ENCODE results near the gene ARAP2. TPM values are rescaled to one million over a fixed set of nuclear protein-coding genes. Genes with fewer than 3 reads are reported as not detected.

ARAP2 gene
- total and polyA plus RNA-seq, 2 experiments from 2014 or later: 0.92 to 4.8 TPM

DNA sequence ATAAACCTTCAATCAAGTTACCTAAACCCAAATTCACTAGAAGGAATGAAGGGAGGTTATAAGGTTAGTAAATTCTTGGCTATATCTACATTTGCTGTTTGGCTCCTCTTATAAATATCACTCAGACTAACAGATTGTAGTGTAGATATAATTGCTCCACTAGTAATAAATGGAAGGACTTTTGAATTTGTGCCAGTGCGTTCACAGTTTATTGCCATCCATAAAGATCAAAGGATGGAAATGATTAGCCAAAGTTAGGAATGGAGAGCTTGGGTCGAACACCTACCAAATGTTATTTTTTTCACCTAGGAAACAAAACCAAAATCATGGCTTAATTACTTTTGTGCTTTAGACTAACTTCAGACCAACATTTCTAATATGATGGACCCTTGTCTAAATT lies 46.3 kb upstream of the ARAP2 start:
- no peak for ATAC-seq
- Histone ChIP-seq H4K20me1 (replicated peaks; ENCODE audit: insufficient read depth) (no peaks in the 10 kb centered on the region), H3K4me3 (no peak overlapping the region), H3K27ac (ENCODE audit: low read depth) (no peak overlapping the region), H3K4me2 (no peak overlapping the region), H3K9me2 (ENCODE audit: insufficient read depth) (no peaks in the 10 kb centered on the region), H3K27me3 (ENCODE audit: insufficient read depth) (no peaks in the 10 kb centered on the region), H3K4me1 (ENCODE audit: insufficient read depth) (peaks cover 12% of the 10 kb centered on the region), H3K36me3 (ENCODE audit: insufficient read depth) (no peaks in the 10 kb centered on the region), H2AFZ (no peak overlapping the region), H3F3A (replicated peaks; ENCODE audit: low read depth) (no peaks in the 10 kb centered on the region), H3K79me2 (replicated peaks; ENCODE audit: insufficient read depth) (no peaks in the 10 kb centered on the region)
- Mint-ChIP-seq H3K9me3 (no peaks in the 10 kb centered on the region), H3K27ac (no peak overlapping the region), H3K36me3 (ENCODE audit: low read depth) (no peaks in the 10 kb centered on the region), H3K4me1 (peaks cover 14% of the 10 kb centered on the region; the same call in 2 of the 3 replicates), H3K27me3 (ENCODE audit: insufficient read depth, low read depth, poor library complexity) (no peaks in the 10 kb centered on the region), H3K4me3 (no peak overlapping the region)
- DNase-seq (ENCODE audit: low spot score): no peak
- no peak for TF ChIP-seq EZH2phosphoT487 (IDR thresholded peaks at IDR 0.05; ENCODE audit: unreplicated experiment)
- TF ChIP-seq ZNF331 (CRISPR knock-in tag; IDR thresholded peaks at IDR 0.05; ENCODE audit: low read depth): no peak
- TF ChIP-seq, protein P1, sequence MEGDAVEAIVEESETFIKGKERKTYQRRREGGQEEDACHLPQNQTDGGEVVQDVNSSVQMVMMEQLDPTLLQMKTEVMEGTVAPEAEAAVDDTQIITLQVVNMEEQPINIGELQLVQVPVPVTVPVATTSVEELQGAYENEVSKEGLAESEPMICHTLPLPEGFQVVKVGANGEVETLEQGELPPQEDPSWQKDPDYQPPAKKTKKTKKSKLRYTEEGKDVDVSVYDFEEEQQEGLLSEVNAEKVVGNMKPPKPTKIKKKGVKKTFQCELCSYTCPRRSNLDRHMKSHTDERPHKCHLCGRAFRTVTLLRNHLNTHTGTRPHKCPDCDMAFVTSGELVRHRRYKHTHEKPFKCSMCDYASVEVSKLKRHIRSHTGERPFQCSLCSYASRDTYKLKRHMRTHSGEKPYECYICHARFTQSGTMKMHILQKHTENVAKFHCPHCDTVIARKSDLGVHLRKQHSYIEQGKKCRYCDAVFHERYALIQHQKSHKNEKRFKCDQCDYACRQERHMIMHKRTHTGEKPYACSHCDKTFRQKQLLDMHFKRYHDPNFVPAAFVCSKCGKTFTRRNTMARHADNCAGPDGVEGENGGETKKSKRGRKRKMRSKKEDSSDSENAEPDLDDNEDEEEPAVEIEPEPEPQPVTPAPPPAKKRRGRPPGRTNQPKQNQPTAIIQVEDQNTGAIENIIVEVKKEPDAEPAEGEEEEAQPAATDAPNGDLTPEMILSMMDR (conservative IDR thresholded peaks at IDR 0.05; ENCODE audit: low read depth in 2 of 2): no peak
- TF ChIP-seq STAT1 (IDR thresholded peaks at IDR 0.05; ENCODE audit: unreplicated experiment): no peak
- TF ChIP-seq JUNB (IDR thresholded peaks at IDR 0.05; ENCODE audit: unreplicated experiment): no peak

- no peak overlapping the region for H2AFZ ChIP-seq
- no peaks in the 10 kb centered on the region for H3K79me2 ChIP-seq (replicated peaks; ENCODE audit: insufficient read depth)
- H3K36me3 ChIP-seq (ENCODE audit: insufficient read depth): no peaks in the 10 kb centered on the region
- ATAC-seq: no peak
- H3K9me3 Mint-ChIP-seq: no peaks in the 10 kb centered on the region
- H3K4me3 ChIP-seq: no peak overlapping the region
- no peak overlapping the region for H3K27ac ChIP-seq (ENCODE audit: low read depth)
- H3K4me3 Mint-ChIP-seq: no peak overlapping the region
- H3F3A ChIP-seq (replicated peaks; ENCODE audit: low read depth): no peaks in the 10 kb centered on the region
- no peak overlapping the region for H3K27ac Mint-ChIP-seq
- no peak for DNase-seq (ENCODE audit: low spot score)
- H3K9me2 ChIP-seq (ENCODE audit: insufficient read depth): no peaks in the 10 kb centered on the region
- peaks cover 9% of the 10 kb centered on the region; the same call in 2 of the 3 replicates for H3K4me1 Mint-ChIP-seq
- H3K4me2 ChIP-seq: no peak overlapping the region
- no peaks in the 10 kb centered on the region for H4K20me1 ChIP-seq (replicated peaks; ENCODE audit: insufficient read depth)
- peaks cover 12% of the 10 kb centered on the region for H3K4me1 ChIP-seq (ENCODE audit: insufficient read depth)
- H3K36me3 Mint-ChIP-seq (ENCODE audit: low read depth): no peaks in the 10 kb centered on the region
- no peaks in the 10 kb centered on the region for H3K27me3 ChIP-seq (ENCODE audit: insufficient read depth)
- no peaks in the 10 kb centered on the region for H3K27me3 Mint-ChIP-seq (ENCODE audit: insufficient read depth, low read depth, poor library complexity)
- TF ChIP-seq ETS1 (IDR thresholded peaks at IDR 0.05): no peak
- TF ChIP-seq, protein P1 (conservative IDR thresholded peaks at IDR 0.05; ENCODE audit: low read depth in 2 of 2): no peak
- no peak for TF ChIP-seq EZH2phosphoT487 (IDR thresholded peaks at IDR 0.05; ENCODE audit: unreplicated experiment)
- TF ChIP-seq JUNB (IDR thresholded peaks at IDR 0.05; ENCODE audit: unreplicated experiment): no peak
- TF ChIP-seq ZNF114 (CRISPR knock-in tag; IDR thresholded peaks at IDR 0.05): no peak
- no peak for TF ChIP-seq CREB1 (CRISPR knock-in tag; IDR thresholded peaks at IDR 0.05; ENCODE audit: low read depth)
- TF ChIP-seq REST (IDR thresholded peaks at IDR 0.05; ENCODE audit: unreplicated experiment): no peak
- no peak for TF ChIP-seq STAT1 (IDR thresholded peaks at IDR 0.05; ENCODE audit: unreplicated experiment)
These were observed 44.6 kb upstream of the ARAP2 start for GRCh38 chr4:36288731-36289426.

Data from GM23338 (cell line).